HG02763 (cell line): ENCODE data around the gene MSANTD2.
"Not testable (repeated sequence)": the region's sequence is repeated elsewhere in the genome, so short reads cannot be mapped to it uniquely, and the experiment has no call there.

Source experiments
- ATAC-seq: cut with Tn5 transposase; IDR thresholded peaks from one replicate; pipeline ENCODE4 v1.9.1; 2021; ENCODE audit warnings: mild to moderate bottlenecking, moderate library complexity; ENCODE audit not compliant: unreplicated experiment

Gene MSANTD2

GRCh38 chr11:124778281-124778680, 21.9 kb downstream of the MSANTD2 start:
- no peak for ATAC-seq

GRCh38 chr11:124776865-124777645, 23.2 kb downstream of the MSANTD2 start:
- ATAC-seq: no peak

- ATAC-seq: not testable (repeated sequence)
These were observed 29.2 kb downstream of the MSANTD2 start for GRCh38 chr11:124770959-124771358.

DNA sequence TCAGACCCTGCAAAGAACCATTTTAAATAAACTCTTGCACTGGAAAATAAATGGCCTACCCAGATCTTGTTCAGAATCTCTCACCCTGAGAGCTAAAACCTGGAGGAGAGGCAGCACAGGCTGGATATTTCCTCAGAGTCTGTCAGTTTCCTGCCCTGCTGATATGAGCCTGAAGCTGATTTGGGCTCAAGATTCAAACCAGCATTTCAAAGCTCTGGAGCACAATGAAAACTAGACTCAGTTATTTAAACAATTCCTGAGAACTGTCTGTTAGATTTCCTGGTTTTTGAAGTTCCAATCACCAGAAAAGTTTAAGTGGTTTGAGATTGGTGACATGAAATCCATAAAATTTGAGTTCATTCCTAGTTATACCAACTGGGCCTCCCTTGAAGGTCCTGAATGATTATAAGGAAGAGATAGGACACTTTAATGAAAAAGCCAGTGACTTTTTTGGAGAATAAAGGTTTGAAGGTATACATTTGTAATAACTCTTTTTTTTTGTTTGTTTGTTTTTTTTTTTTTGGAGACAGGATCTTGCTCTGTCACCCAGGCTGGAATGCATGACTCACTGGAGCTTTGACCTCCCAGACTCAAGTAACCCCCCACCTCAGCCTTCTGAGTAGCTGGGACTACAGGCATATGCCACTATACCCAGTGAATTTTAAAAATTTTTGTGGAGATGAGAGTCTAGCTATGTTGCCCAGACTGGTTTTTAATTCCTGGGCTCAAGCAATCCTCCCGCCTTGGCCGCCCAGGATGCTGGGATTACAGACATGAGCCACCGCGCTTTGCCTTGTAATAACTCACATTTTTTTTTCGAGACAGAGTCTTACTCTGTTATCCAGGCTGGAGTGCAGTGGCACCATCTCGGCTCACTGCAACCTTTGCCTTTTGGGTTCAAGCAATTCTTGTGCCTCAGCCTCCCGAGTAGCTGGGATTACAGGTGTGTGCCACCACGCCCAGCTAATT, 30.1 kb downstream of the MSANTD2 start:
- no peak for ATAC-seq

DNA sequence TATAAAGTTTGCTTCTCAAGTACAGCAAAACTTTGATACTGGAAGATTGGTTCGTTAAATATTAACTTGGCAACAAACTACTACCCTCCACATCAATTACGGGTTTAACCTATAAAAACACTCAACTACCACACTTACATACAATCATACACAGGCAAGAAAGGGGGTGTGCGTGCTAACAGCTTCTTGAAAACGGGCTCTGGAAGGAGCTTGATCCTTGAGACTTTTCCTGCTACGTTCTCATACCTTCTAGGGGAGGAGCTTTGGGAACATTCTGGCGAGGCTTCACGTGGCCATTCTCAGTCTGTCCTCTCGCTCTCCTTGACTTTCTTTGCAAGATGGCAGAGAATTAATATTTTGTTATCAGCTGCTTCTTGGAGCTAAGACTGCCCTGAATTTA, 31.3 kb downstream of the MSANTD2 start:
- ATAC-seq: no peak

GRCh38 chr11:124766156-124766555, 34.0 kb downstream of the MSANTD2 start:
- ATAC-seq: no peak

- no peak for ATAC-seq
These were observed 36.9 kb downstream of the MSANTD2 start for GRCh38 chr11:124763156-124763947.

- peak; percentile 2 for ATAC-seq
These were observed 37.5 kb downstream of the MSANTD2 start for GRCh38 chr11:124762624-124763155.

DNA sequence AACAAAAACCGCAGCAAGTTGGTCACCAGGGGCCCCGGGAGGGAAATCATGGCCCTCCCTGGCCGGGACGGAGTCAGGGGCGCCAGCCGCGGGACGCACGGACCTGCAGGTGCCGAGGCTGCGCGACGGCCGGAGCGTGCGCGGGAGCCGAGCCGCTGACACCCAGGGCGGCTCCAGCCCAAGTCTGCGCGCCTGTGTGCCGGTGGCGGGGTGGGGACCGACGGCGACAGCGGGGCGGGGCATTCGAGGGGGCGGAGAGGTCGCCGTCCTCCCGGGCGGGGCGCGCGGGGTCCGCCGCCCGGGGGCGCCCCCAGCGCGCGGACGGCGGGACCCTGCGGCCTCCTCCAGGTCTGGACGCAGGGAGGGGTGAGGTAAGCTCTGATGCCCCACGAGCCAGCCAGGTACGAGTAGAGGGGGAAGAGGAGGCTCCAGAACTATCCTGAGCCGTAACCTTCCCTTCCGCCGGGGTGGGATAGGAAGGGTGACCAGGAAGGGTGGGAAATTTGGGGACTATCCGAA, 38.0 kb downstream of the MSANTD2 start, which contains the start of gene ESAM:
TSS of gene ESAM (minus strand) at position 186 of the 519 bp plus-strand sequence. CDS start at position 50, 136 bp downstream.
- ATAC-seq: peak; percentile 61

DNA sequence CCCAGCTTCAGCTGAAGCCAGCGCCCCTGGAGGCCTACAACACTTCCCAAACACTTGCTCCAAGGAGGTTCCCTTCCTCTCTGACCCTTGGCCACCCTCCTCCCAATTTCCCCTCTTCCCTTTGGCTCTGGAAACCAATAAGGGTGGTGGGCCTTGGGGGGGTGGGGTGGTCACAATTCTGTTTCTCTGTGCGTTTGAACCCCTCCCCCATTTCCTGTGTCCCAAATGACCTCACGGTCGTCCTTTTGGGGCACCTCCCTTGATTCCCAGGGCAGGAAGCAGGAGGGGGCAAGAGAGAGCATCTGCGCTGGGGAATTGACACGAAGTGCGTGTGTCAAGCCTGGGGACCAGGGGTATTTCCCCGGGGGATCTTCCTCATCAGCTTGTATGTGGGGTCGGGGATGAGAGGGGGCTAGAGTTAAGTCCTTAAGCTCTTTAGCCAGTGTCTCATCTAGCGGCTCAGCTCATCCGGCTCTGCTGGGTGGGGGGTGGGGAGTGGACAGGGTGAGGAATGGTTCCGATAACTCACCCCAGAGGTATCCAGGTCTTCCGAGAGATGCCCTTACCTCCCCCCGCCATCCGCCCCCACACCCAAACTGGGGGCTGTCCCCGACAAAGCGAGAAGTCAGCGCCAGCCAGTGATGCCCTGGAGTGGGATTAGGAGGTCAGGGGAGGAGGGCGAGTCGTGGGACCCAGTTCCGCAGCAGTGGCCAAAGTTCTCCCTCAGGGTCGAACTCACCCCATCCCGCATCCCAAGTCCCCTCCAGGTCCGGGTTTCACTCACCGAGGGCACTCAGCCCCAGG, 38.7 kb downstream of the MSANTD2 start:
- ATAC-seq: peak; percentile 2

DNA sequence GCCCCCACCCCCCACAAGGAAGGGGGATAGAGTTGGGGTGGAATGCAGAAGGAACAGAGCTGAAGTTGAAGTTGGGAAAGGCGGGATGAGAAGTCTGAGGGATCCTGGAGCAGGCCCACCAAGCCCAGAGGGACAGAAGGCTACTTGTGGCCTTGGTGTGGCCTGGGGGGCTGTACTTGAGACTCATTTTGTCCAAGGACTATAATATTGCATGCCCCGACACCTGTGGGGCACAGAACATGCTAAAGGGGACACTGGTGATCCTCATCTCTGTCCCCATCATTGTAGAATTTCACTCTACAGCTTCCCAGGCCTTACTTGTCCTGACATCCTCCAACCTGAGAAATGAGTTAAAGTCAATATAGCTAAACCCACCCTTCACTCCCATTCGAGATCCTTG, 39.4 kb downstream of the MSANTD2 start:
- no peak for ATAC-seq

DNA sequence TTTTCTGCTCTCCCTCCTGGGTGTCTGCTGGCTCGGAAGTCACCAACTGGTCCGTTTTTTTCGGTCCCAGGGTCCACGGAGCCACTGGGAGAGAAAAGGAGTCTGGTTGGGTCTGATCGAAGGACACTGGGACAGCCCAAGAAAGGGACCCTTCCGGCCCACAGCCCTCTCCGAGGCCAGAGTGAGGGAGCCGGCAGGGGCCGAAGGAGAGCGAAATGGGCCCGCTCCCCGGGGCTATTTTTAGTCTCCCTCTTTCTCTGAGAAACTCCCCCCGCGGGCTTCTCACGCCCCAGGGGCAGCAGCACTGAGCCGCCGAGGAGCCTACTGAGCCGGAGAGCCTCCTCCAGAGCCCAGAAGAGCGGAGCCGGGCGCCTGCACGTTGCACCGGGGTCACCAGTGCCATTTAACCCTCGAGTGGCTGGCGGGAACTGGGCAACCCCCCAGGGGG, 40.0 kb downstream of the MSANTD2 start:
- no peak for ATAC-seq

GRCh38 chr11:124759266-124760204, 40.7 kb downstream of the MSANTD2 start:
- no peak for ATAC-seq

DNA sequence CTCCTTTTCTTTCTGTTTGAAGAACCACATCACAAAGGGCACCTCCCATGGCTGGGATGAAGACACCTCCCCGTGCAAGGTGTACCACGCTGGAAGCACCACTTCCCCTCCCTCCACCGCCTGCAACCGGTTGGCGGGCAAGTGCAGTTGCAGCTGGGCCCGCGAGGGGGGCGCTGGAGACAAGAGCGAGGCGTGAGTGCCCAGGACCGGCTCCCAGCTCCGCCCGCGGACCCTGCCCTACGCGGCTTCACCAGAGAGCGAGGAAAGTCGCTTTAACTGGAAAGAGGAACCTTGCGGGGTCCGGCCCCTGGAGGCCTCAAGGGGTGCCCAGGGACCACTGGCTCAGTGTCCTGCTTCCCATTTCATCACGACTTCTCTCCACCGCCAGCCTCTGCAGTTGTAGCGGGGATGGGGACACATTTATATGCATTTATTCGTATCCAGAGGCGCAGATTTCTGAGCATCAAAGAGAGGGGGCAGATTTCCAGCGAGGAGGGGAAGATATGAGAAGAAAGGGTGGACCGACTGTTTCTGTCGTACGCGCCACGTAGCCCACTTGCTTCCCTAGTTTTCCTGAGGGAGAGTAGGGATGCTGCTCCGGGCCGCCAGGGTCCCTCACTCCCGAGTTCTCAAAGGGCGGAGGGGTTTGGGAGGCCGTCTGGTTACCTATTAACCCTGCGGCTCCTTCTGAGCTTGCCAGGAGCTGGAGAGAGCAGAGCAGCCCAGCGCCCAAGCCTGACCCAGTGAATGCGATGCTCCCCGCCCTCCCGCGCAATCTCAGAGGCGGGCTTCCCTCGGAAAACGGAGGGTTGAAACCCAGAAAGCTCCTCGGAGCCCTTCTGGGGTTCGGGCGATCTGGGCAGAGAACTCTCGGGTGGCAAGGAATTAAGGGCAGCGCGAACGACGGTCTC, 41.6 kb downstream of the MSANTD2 start:
- peak; percentile 57 for ATAC-seq

GRCh38 chr11:124757320-124757719, 42.9 kb downstream of the MSANTD2 start:
- no peak for ATAC-seq

DNA sequence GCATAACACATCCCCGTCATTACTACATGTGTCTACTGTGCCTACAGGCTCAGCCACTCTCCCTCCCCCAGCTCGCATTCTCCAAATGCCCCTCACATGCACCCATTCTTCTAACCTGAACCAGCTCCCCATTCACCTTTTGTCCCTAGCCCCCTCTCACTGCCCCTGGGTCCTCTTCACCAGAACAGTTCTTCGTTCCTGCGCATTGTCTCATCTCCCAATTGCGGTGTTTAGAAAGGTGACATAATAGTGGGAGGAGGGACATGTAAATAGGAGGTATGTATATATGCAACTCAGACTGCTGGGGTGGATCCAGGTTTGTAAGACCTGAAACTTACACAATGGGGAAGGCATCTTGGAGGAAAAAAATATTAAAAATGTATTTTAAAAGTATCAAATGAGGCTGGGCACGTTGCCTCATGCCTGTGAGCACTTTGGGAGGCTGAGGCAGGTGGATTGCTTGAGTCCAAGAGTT, 43.4 kb downstream of the MSANTD2 start:
- no peak for ATAC-seq
